Measurements from ENCODE around the gene ARHGEF26. TPM values are rescaled to one million over a fixed set of nuclear protein-coding genes. Genes with fewer than 3 reads are reported as not detected.

The ARHGEF26 gene
- total RNA-seq, 1 donor: 1.7 TPM

- H3K4me3 ChIP-seq (ENCODE audit: low read depth, low read length): no peak overlapping the region
- no peak for DNase-seq (ENCODE audit: low read depth)
- TF ChIP-seq, protein P1, sequence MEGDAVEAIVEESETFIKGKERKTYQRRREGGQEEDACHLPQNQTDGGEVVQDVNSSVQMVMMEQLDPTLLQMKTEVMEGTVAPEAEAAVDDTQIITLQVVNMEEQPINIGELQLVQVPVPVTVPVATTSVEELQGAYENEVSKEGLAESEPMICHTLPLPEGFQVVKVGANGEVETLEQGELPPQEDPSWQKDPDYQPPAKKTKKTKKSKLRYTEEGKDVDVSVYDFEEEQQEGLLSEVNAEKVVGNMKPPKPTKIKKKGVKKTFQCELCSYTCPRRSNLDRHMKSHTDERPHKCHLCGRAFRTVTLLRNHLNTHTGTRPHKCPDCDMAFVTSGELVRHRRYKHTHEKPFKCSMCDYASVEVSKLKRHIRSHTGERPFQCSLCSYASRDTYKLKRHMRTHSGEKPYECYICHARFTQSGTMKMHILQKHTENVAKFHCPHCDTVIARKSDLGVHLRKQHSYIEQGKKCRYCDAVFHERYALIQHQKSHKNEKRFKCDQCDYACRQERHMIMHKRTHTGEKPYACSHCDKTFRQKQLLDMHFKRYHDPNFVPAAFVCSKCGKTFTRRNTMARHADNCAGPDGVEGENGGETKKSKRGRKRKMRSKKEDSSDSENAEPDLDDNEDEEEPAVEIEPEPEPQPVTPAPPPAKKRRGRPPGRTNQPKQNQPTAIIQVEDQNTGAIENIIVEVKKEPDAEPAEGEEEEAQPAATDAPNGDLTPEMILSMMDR (IDR thresholded peaks at IDR 0.05; ENCODE audit: insufficient read depth, low read depth, low read length): no peak
Observed at GRCh38 chr3:154125378-154126030, 4.3 kb downstream of the ARHGEF26 start.

DNA sequence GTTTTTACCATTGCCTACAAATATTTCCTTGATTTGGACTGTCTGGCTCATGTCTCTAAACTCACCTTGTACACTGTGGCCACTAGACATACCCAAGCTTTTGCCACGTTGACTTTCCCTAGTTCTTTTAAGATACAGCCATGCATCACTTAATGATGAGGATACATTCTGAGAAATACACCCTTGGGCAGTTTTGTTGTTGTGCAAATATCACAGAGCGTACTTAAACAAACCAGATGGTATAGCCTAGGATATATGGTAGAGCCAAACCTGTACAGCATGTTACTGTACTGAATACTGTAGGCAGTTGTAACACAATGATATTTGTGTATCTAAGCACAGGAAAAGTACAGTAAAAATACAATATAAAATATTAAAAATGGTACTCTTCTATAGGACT lies 5.5 kb downstream of the ARHGEF26 start:
- no peak overlapping the region for H3K4me3 ChIP-seq (ENCODE audit: low read depth, low read length)
- TF ChIP-seq, protein P1 (IDR thresholded peaks at IDR 0.05; ENCODE audit: insufficient read depth, low read depth, low read length): no peak
- DNase-seq (ENCODE audit: low read depth): no peak

GRCh38 chr3:154129625-154130024 lies 8.4 kb downstream of the ARHGEF26 start:
- TF ChIP-seq, protein P1 (IDR thresholded peaks at IDR 0.05; ENCODE audit: insufficient read depth, low read depth, low read length): no peak
- H3K4me3 ChIP-seq (ENCODE audit: low read depth, low read length): no peak overlapping the region
- DNase-seq (ENCODE audit: low read depth): peak; percentile 44

DNA sequence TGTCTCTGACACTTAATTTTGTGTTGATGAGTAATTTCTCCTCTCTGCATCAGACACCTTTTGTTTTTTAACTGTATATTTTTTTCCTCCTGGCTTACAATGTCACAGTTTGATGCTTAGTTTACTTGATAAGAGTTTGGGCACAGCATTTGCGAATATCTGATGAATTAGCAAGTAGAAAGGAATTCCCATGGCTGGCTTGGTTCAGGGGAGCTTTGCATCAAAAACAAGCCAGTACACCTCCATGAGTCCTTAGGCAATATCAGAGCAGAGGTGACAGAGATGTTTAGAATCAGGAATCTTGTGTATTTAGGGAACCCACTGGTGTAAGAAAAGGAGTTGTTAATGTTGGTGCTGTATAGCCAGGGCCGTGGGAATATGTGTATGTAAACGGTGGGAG lies 9.3 kb downstream of the ARHGEF26 start:
- no peak overlapping the region for H3K4me3 ChIP-seq (ENCODE audit: low read depth, low read length)
- TF ChIP-seq, protein P1 (IDR thresholded peaks at IDR 0.05; ENCODE audit: insufficient read depth, low read depth, low read length): no peak
- no peak for DNase-seq (ENCODE audit: low read depth)

DNA sequence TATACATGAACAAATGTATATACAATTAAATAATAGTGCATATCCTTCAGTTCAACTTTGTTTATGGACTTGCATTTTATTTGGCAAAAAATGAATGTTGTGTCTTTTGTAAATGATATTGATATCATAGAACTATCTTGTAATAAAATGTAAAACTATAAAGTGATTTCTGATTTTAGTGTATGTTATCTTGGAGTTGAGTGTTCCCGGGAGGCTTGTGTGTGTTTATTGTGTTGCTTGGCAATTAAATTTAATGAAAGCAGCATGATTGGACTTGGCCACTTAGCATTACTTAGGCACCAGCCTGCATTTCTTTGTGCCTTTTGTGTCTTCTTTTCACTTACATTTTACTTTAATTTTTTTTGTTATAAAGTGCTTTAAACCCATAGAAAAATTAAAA lies 10.6 kb downstream of the ARHGEF26 start:
- no peak for DNase-seq (ENCODE audit: low read depth)
- no peak overlapping the region for H3K4me3 ChIP-seq (ENCODE audit: low read depth, low read length)
- TF ChIP-seq, protein P1 (IDR thresholded peaks at IDR 0.05; ENCODE audit: insufficient read depth, low read depth, low read length): no peak

DNA sequence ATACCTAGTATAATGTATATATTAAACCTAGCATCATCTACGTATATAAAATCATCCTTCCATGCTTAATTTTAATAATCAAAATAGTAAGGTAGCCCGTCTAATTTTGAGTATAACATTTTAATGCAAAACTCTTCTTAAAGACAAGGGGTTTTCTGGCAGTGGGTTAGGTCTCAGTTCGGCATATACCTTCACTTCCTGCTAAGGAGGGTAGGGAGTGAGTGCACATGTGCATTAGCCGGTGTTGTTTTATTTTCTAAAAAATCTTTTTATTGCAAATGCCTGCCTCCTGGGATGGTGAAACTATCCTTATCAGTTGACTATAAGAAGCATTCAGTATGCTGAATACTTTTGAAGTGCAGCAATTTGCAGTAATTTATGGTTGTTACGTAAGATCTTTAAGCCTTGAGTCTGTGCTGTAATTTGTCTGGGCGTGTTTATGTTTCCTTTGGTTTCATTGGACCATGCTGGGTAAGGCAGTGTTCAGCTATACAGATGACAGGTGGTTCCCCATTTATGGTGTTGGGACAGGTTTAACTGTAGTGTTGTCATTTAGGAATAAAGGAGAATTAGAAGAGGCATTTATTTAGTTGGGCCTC lies 11.7 kb downstream of the ARHGEF26 start:
- no peak overlapping the region for H3K4me3 ChIP-seq (ENCODE audit: low read depth, low read length)
- DNase-seq (ENCODE audit: low read depth): peak; percentile 83
- TF ChIP-seq, protein P1 (IDR thresholded peaks at IDR 0.05; ENCODE audit: insufficient read depth, low read depth, low read length): no peak
